Measurements from ENCODE around the gene ADGRV1.

The ADGRV1 gene

DNA sequence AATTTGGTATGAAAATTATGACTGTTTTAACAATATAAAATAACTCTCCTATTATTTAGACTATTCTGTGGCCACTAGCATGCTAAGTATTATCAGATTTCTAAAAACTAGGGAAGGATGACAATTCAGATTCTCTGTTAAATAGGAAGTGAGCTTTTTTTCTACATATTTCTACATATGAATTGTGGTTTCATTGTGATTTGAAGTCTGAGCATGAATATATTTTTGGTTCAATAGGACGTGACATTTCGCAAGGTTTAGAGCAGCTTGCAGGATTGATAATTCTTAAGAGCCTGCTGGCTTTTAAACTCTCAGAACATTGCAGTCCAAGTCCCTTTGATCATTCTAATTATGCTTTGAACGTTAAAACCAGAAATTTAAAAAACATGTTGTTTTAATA lies 82.9 kb downstream of the ADGRV1 start:
- H3K4me3 ChIP-seq (replicated peaks; ENCODE audit: low read depth, low read length) = no peak overlapping the region
- TF ChIP-seq, protein P1, sequence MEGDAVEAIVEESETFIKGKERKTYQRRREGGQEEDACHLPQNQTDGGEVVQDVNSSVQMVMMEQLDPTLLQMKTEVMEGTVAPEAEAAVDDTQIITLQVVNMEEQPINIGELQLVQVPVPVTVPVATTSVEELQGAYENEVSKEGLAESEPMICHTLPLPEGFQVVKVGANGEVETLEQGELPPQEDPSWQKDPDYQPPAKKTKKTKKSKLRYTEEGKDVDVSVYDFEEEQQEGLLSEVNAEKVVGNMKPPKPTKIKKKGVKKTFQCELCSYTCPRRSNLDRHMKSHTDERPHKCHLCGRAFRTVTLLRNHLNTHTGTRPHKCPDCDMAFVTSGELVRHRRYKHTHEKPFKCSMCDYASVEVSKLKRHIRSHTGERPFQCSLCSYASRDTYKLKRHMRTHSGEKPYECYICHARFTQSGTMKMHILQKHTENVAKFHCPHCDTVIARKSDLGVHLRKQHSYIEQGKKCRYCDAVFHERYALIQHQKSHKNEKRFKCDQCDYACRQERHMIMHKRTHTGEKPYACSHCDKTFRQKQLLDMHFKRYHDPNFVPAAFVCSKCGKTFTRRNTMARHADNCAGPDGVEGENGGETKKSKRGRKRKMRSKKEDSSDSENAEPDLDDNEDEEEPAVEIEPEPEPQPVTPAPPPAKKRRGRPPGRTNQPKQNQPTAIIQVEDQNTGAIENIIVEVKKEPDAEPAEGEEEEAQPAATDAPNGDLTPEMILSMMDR (IDR thresholded peaks at IDR 0.05; ENCODE audit: low read depth, low read length, missing control alignments) = no peak
- no peak for DNase-seq (ENCODE audit: extremely low read depth, low read depth)

DNA sequence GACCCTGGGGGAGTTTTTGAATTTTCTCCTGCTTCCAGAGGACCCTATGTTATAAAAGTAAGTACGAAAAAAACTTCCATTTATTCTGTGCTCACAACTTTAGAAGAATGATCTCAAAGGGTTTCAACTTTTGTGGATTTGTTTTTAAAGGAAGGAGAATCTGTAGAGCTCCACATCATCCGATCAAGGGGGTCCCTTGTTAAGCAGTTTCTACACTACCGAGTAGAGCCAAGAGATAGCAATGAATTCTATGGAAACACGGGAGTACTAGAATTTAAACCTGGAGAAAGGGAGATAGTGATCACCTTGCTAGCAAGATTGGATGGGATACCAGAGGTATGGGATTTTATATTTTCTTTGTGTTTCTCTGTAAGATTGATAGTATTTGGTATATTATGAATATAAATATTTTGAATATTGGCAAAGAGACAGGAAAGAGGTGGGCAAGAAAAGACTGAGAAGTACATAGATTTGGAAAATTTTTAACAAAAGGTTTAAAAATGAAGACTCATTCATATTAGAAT lies 84.2 kb downstream of the ADGRV1 start:
- TF ChIP-seq, protein P1 (IDR thresholded peaks at IDR 0.05; ENCODE audit: low read depth, low read length, missing control alignments) = no peak
- no peak for DNase-seq (ENCODE audit: extremely low read depth, low read depth)
- H3K4me3 ChIP-seq (replicated peaks; ENCODE audit: low read depth, low read length) = no peak overlapping the region

GRCh38 chr5:90644132-90644531 lies 85.5 kb downstream of the ADGRV1 start:
- TF ChIP-seq, protein P1 (IDR thresholded peaks at IDR 0.05; ENCODE audit: low read depth, low read length, missing control alignments) = no peak

DNA sequence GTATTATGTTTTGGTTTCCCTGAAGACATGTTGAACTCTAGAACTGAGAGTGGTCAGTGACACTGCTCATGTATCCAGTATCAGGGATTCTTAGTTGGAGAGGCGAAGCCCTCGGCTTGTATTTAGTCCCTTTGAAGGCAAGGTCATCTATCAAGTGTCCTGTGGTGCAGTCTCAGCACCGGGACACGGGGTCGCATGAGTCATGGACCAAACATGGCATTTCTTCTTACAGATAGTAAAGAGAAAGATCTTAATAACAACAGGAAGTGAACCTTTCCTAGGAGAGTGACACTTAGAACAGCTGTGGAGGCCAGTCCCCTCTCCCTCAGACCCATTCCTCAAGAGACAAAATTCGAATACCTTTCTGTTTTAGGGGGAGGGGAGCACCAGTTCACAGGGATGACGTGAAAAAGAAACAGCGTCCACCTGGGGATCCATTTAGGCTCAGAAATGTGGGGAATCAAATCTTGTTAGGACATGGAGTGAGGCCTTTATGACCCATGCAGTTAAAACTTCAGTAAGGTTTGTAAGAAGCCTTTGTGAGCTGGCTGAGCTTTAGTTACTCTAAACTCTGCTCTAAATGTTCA lies 86.5 kb downstream of the ADGRV1 start:
- DNase-seq (ENCODE audit: extremely low read depth, low read depth) = peak; percentile 1
- H3K4me3 ChIP-seq (replicated peaks; ENCODE audit: low read depth, low read length) = no peak overlapping the region
- TF ChIP-seq, protein P1 (IDR thresholded peaks at IDR 0.05; ENCODE audit: low read depth, low read length, missing control alignments) = no peak

More at GRCh38 chr5:90644132-90644531, 85.5 kb downstream of the ADGRV1 start:
- no peak overlapping the region for H3K4me3 ChIP-seq (replicated peaks; ENCODE audit: low read depth, low read length)
- no peak for DNase-seq (ENCODE audit: extremely low read depth, low read depth)

DNA sequence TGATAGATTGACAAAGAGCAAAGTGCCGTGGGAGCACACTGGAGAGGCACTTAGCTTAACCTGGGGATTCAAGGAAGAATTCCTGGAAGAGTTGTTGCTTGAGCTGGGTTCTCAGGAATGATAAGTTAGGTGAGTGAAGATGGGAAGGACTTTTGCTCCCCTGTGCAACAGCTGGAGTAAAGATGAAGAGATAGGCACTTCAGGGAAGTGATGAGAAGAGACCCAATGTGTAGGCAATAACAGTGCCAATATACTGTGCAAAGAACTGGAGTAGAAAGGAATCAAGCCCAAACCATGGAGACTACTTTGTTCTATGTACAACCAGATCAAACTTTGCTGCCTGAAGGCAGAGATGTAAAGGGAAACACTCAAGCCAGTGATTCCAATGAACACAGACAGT lies 92.2 kb downstream of the ADGRV1 start:
- TF ChIP-seq, protein P1 (IDR thresholded peaks at IDR 0.05; ENCODE audit: low read depth, low read length, missing control alignments) = no peak
- H3K4me3 ChIP-seq (replicated peaks; ENCODE audit: low read depth, low read length) = no peak overlapping the region
- DNase-seq (ENCODE audit: extremely low read depth, low read depth) = no peak

- TF ChIP-seq, protein P1 (IDR thresholded peaks at IDR 0.05; ENCODE audit: low read depth, low read length, missing control alignments) = no peak
- DNase-seq (ENCODE audit: extremely low read depth, low read depth) = no peak
- no peak overlapping the region for H3K4me3 ChIP-seq (replicated peaks; ENCODE audit: low read depth, low read length)
Measured at GRCh38 chr5:90654215-90654614, 95.6 kb downstream of the ADGRV1 start.

DNA sequence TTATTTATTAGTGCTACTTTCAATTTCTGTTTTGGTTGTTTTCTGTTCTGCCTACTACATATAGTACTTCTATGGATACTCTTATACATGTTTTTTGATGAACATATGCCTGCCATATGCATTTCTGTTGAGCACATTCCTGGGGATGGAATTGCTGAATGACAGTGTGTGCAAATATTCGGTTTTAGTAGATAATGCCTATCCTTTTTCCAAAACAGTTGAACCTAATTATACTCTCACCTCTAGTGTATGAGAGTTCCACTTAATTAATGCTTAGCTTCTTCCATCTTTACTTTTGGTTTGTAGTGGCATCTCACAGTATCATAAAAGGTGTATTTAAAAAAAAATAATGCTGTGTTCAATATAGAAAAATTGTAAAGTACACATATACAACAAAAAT lies 96.8 kb downstream of the ADGRV1 start:
- no peak overlapping the region for H3K4me3 ChIP-seq (replicated peaks; ENCODE audit: low read depth, low read length)
- DNase-seq (ENCODE audit: extremely low read depth, low read depth) = no peak
- TF ChIP-seq, protein P1 (IDR thresholded peaks at IDR 0.05; ENCODE audit: low read depth, low read length, missing control alignments) = no peak
